ENCODE results near the gene REP15. TPM values are rescaled to one million over a fixed set of nuclear protein-coding genes. Genes with fewer than 3 reads are reported as not detected.

REP15 gene
- total RNA-seq, 6 experiments from 2014 or later = 2.1 to 2.9 (median 2.4) TPM

DNA sequence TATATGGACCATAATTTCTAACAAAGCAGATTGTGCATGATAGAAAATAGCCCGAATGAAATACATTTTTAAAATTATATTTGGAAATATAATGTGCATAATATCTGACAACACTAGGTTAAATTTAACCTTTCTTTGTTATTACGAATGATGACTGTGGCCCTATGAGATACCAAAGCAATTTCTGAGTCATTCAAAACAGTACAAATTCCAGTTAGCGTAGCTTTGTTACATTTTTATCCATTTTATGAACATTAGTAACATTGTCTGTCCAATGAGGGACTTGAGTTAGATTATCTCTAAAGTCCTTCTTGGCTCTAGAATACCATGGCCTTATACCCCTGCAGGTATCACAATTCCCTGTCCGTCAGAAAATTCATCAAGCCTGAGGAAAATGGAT, 39.0 kb upstream of the REP15 start:
- Mint-ChIP-seq H3K27ac (no peak overlapping the region), H3K36me3 (ENCODE audit: low read depth) (peaks cover 23% of the 10 kb centered on the region), H3K4me3 (no peak overlapping the region), H3K27me3 (ENCODE audit: insufficient read depth) (no peaks in the 10 kb centered on the region), H3K9me3 (no peaks in the 10 kb centered on the region), H3K4me1 (ENCODE audit: low read depth) (peaks cover 3% of the 10 kb centered on the region)
- TF ChIP-seq, protein P1, sequence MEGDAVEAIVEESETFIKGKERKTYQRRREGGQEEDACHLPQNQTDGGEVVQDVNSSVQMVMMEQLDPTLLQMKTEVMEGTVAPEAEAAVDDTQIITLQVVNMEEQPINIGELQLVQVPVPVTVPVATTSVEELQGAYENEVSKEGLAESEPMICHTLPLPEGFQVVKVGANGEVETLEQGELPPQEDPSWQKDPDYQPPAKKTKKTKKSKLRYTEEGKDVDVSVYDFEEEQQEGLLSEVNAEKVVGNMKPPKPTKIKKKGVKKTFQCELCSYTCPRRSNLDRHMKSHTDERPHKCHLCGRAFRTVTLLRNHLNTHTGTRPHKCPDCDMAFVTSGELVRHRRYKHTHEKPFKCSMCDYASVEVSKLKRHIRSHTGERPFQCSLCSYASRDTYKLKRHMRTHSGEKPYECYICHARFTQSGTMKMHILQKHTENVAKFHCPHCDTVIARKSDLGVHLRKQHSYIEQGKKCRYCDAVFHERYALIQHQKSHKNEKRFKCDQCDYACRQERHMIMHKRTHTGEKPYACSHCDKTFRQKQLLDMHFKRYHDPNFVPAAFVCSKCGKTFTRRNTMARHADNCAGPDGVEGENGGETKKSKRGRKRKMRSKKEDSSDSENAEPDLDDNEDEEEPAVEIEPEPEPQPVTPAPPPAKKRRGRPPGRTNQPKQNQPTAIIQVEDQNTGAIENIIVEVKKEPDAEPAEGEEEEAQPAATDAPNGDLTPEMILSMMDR (IDR thresholded peaks at IDR 0.05) = no peak
- no peak for DNase-seq

DNA sequence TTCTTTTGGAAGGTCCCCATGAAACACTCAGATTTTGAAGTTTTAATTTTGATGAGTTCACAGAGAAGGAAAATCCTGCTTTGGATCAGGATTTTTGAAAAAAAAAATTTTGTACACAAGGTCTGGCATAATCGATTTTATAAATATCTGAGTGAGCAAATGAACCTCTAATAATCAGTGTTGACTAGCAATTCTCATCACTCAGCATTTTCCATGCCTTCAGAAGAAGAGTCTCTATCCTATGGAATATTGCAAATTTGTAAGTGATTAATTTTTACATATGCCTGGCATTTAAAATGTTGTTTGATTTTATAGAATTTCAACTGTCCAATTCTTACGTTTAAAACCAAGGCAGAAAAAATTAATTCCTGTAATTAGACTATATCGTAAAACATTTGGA, 30.5 kb upstream of the REP15 start:
- peaks cover 66% of the 10 kb centered on the region for H3K36me3 Mint-ChIP-seq (ENCODE audit: low read depth)

DNA sequence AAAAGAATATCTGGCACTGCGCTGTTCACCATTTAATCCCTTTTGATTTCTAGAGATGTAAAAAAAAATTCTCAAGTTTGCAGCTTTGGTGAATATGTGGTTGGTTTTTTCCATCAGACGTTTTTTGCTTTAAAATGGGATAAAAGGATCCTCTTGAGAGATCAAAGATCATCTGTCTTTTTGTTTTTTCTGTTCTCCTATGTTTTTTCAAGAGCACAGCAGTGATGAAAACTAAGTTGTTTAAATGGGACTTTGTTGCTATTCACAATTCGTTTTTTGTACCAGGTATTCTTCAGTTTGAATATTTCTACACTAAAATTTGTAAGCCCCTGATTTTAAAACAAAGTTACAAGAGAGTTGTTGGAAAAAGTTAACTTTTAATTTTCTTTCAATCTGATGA, 29.7 kb upstream of the REP15 start:
- Mint-ChIP-seq H3K36me3 (ENCODE audit: low read depth) (peaks cover 61% of the 10 kb centered on the region), H3K4me3 (no peak overlapping the region), H3K9me3 (no peaks in the 10 kb centered on the region), H3K27me3 (ENCODE audit: insufficient read depth) (no peaks in the 10 kb centered on the region; the same call in 1 of the 2 replicates), H3K4me1 (ENCODE audit: low read depth) (peaks cover 13% of the 10 kb centered on the region), H3K27ac (no peak overlapping the region)
- DNase-seq = no peak
- TF ChIP-seq, protein P1 (IDR thresholded peaks at IDR 0.05) = no peak

More for the DNA sequence above, 30.5 kb upstream of the REP15 start:
- Mint-ChIP-seq H3K4me1 (ENCODE audit: low read depth) (peaks cover 13% of the 10 kb centered on the region), H3K9me3 (no peaks in the 10 kb centered on the region), H3K27ac (no peak overlapping the region), H3K27me3 (ENCODE audit: insufficient read depth) (no peaks in the 10 kb centered on the region; the same call in 1 of the 2 replicates), H3K4me3 (no peak overlapping the region)
- TF ChIP-seq, protein P1 (IDR thresholded peaks at IDR 0.05) = no peak
- DNase-seq = no peak

DNA sequence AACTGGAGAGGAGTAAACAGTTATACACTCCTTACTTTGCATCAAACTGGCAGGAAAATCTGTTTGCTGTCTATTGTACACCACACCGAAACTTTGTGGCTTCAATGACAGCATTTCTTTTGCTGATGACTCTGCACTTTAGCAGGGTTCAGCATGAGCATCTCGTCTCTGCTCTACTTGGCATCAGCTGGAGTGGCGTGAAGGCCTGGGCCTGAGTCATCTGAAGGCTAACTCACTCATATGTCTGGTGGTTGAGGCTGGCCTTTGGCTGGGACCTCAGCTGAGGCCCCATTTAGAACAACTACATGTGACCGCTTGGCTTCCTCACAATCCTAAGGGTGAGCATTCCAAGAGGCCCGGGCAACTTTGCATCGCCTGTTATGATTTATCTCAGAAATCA, 28.7 kb upstream of the REP15 start:
- Mint-ChIP-seq H3K4me3 (no peak overlapping the region), H3K36me3 (ENCODE audit: low read depth) (peaks cover 65% of the 10 kb centered on the region), H3K9me3 (no peaks in the 10 kb centered on the region), H3K4me1 (ENCODE audit: low read depth) (peaks cover 13% of the 10 kb centered on the region), H3K27me3 (ENCODE audit: insufficient read depth) (no peaks in the 10 kb centered on the region; the same call in 1 of the 2 replicates), H3K27ac (peak overlapping the region; percentile 76)
- DNase-seq = peak; percentile 45
- TF ChIP-seq, protein P1 (IDR thresholded peaks at IDR 0.05) = no peak

DNA sequence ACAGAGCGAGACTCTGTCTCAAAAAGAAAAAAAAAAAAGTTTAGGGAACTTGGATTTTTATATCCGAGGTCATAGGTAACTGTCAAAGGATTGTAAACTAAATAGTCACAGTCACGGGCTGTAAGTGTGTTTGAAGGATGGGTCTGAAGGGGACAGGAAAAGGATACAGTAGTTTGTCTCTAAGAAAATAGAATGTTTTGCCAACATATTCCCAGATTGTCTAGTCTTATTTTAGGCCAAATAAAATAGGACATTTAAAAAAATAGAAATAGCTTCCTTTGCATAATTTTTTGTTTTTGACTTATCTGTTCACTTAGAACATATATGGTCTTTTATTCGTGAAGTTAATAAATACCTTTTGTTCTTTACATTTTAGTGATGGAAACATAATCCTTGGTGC, 24.2 kb upstream of the REP15 start:
- Mint-ChIP-seq H3K4me3 (no peak overlapping the region), H3K36me3 (ENCODE audit: low read depth) (peaks cover 44% of the 10 kb centered on the region), H3K9me3 (no peaks in the 10 kb centered on the region), H3K27ac (no peak overlapping the region), H3K27me3 (ENCODE audit: insufficient read depth) (no peaks in the 10 kb centered on the region; the same call in 1 of the 2 replicates), H3K4me1 (ENCODE audit: low read depth) (peaks cover 10% of the 10 kb centered on the region)
- no peak for DNase-seq
- TF ChIP-seq, protein P1 (IDR thresholded peaks at IDR 0.05) = no peak

DNA sequence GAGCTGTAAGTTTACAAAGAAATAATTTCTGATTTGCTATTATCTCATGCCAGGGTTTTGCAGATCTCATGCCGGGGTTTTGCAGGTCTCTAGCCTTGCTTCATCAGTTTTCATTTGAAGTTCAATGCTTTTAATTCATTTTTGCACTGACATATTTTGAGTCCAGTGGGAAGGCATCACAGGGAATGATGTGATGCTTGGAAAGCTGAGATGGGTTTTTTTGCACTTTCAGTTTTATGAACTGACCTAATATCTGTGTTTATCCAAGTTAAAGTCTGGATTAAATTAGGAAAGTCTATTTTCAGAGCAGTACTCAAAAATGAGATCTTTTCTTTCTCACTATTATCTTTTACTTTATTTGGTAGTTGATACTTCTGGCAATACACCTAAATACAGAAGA, 23.6 kb upstream of the REP15 start:
- Mint-ChIP-seq H3K27ac (no peak overlapping the region), H3K4me1 (ENCODE audit: low read depth) (peaks cover 4% of the 10 kb centered on the region), H3K36me3 (ENCODE audit: low read depth) (peaks cover 43% of the 10 kb centered on the region), H3K4me3 (no peak overlapping the region), H3K27me3 (ENCODE audit: insufficient read depth) (no peaks in the 10 kb centered on the region; the same call in 1 of the 2 replicates), H3K9me3 (no peaks in the 10 kb centered on the region)
- DNase-seq = no peak
- TF ChIP-seq, protein P1 (IDR thresholded peaks at IDR 0.05) = no peak

Measured in HFFc6 (cell line).